Measurements from ENCODE around the gene ATF4.
A peak's percentile ranks its signal among the peaks of the same experiment; 100 is the strongest.

The ATF4 gene

GRCh38 chr22:39546889-39547586, 26.7 kb downstream of the ATF4 start (continued):
- no peak for TF ChIP-seq MEIS1 (CRISPR knock-in tag; IDR thresholded peaks at IDR 0.05; ENCODE audit: borderline replicate concordance)
- TF ChIP-seq ZNF394 (tag by site-specific recombination; IDR thresholded peaks at IDR 0.05; ENCODE audit: borderline replicate concordance): no peak
- TF ChIP-seq ZIC2 (tag by site-specific recombination; IDR thresholded peaks at IDR 0.05): peak; percentile 70
- no peak for TF ChIP-seq ZNF433 (tag by site-specific recombination; IDR thresholded peaks at IDR 0.05; ENCODE audit: low read depth)
- TF ChIP-seq ZNF747 (tag by site-specific recombination; IDR thresholded peaks at IDR 0.05): no peak
- no peak for TF ChIP-seq BCL11B (tag by site-specific recombination; IDR thresholded peaks at IDR 0.05; ENCODE audit: low read depth)
- no peak for TF ChIP-seq ZNF692 (tag by site-specific recombination; IDR thresholded peaks at IDR 0.05)
- TF ChIP-seq KLF9 (tag by site-specific recombination; IDR thresholded peaks at IDR 0.05; ENCODE audit: low read depth): no peak
- peak; percentile 18; the same call in 1 of the 2 replicates for TF ChIP-seq ZFHX2 (tag by site-specific recombination; conservative IDR thresholded peaks at IDR 0.05)
- TF ChIP-seq KLF17 (tag by site-specific recombination; IDR thresholded peaks at IDR 0.05): peak; percentile 15; the same call in 1 of the 2 replicates
- no peak for TF ChIP-seq ZNF626 (tag by site-specific recombination; IDR thresholded peaks at IDR 0.05)
- TF ChIP-seq ZNF10 (tag by site-specific recombination; IDR thresholded peaks at IDR 0.05): no peak
- TF ChIP-seq ZBTB26 (tag by site-specific recombination; optimal IDR thresholded peaks at IDR 0.05): no peak
- no peak for TF ChIP-seq PBX3 (CRISPR knock-in tag; IDR thresholded peaks at IDR 0.05)
- TF ChIP-seq YY2 (tag by site-specific recombination; IDR thresholded peaks at IDR 0.05): no peak
- TF ChIP-seq ZNF155 (tag by site-specific recombination; IDR thresholded peaks at IDR 0.05): no peak
- no peak for TF ChIP-seq ZNF792 (tag by site-specific recombination; IDR thresholded peaks at IDR 0.05)
- TF ChIP-seq PRDM6 (tag by site-specific recombination; IDR thresholded peaks at IDR 0.05): no peak
- no peak for TF ChIP-seq ZNF174 (tag by site-specific recombination; IDR thresholded peaks at IDR 0.05)
- peak; percentile 94 for TF ChIP-seq ZNF398 (tag by site-specific recombination; IDR thresholded peaks at IDR 0.05)
- no peak for TF ChIP-seq ZNF514 (tag by site-specific recombination; IDR thresholded peaks at IDR 0.05)
- no peak for TF ChIP-seq ZNF843 (tag by site-specific recombination; IDR thresholded peaks at IDR 0.05)
- no peak for TF ChIP-seq ZNF16 (tag by site-specific recombination; IDR thresholded peaks at IDR 0.05; ENCODE audit: low read depth)
- no peak for TF ChIP-seq ZSCAN16 (tag by site-specific recombination; IDR thresholded peaks at IDR 0.05)
- peak; percentile 91 for TF ChIP-seq ZNF366 (tag by site-specific recombination; conservative IDR thresholded peaks at IDR 0.05)
- TF ChIP-seq ZNF239 (tag by site-specific recombination; IDR thresholded peaks at IDR 0.05): no peak
- TF ChIP-seq ZNF362 (tag by site-specific recombination; IDR thresholded peaks at IDR 0.05): no peak
- no peak for TF ChIP-seq INSM2 (tag by site-specific recombination; IDR thresholded peaks at IDR 0.05)
- no peak for TF ChIP-seq ZNF391 (tag by site-specific recombination; IDR thresholded peaks at IDR 0.05; ENCODE audit: borderline replicate concordance, low read depth)
